HL-60 (cell line): ENCODE results near the gene SECTM1.

Experiments used
- DNase-seq, 2 experiments: peaks; one replicate each; pipeline ENCODE4 v3.0.0-alpha.2; 2010 to 2020; ENCODE audit warnings: low read depth in 1 of 2, low spot score in 1 of 2
- H3K27ac ChIP-seq: fragments of 250-450 bp; sonication (Bioruptor Pico); replicated peaks from 2 replicates; pipeline ENCODE4 v1.5.1; 2020; ENCODE audit warnings: mild to moderate bottlenecking, moderate library complexity
- H3K27me3 ChIP-seq: fragments of 250-450 bp; sonication (Bioruptor Pico); 2 replicates; pipeline ENCODE4 v1.5.1; 2021; ENCODE audit warnings: mild to moderate bottlenecking, moderate library complexity; ENCODE audit not compliant: insufficient read depth, poor library complexity, severe bottlenecking
- H3K4me3 ChIP-seq: replicated peaks from 2 replicates; pipeline ENCODE4 v1.5.1; 2011; ENCODE audit warnings: mild to moderate bottlenecking, control low read depth, low read length; ENCODE audit not compliant: insufficient read depth
- CTCF ChIP-seq: IDR thresholded peaks from one replicate; pipeline ENCODE4 v1.5.1; 2011; ENCODE audit warnings: low read length, control low read depth, inconsistent platforms; ENCODE audit not compliant: insufficient read depth
- GABPA ChIP-seq: IDR thresholded peaks from 2 replicates; pipeline ENCODE4 v1.6.1; 2012; ENCODE audit warnings: low read depth
- POLR2AphosphoS5 ChIP-seq: IDR thresholded peaks from 2 replicates; pipeline ENCODE4 v1.6.1; 2012; ENCODE audit warnings: low read depth
- REST ChIP-seq: IDR thresholded peaks from 2 replicates; pipeline ENCODE4 v1.6.1; 2012; ENCODE audit warnings: low read depth; ENCODE audit not compliant: insufficient replicate concordance
- SPI1 ChIP-seq: IDR thresholded peaks from 2 replicates; pipeline ENCODE4 v1.6.1; 2012; ENCODE audit warnings: low read depth, mild to moderate bottlenecking, borderline replicate concordance

SECTM1 gene

GRCh38 chr17:82328141-82328993, 5.2 kb downstream of the SECTM1 start:
- H3K4me3 ChIP-seq, result no peak overlapping the region
- DNase-seq, result no peak
- no peak overlapping the region for H3K27ac ChIP-seq
- TF ChIP-seq REST (no peak), POLR2AphosphoS5 (no peak), SPI1 (no peak), GABPA (no peak), CTCF (no peak)
- H3K27me3 ChIP-seq, result peaks cover 35% of the 10 kb centered on the region

DNA sequence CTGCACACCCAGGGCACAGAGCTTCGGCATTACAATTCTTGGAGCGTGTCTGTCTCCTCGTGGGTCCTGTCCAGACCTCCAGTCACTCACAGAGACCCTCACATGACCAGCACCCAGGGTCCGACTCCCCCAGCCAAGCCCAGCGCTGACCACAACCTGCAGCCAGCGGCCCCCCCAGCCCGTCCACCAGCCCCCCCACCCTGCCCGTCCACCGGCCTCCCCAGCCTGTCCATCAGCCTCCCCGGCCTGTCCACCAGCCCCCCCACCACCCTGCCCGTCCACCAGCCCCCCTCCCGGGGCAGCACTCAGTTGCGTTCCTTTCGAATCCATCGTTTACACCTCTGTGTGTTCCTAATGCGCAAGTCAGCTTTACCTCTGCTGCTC, 5.8 kb downstream of the SECTM1 start:
- peaks cover 31% of the 10 kb centered on the region for H3K27me3 ChIP-seq
- TF ChIP-seq SPI1 (no peak), GABPA (no peak), CTCF (no peak), REST (no peak), POLR2AphosphoS5 (no peak)
- no peak overlapping the region for H3K4me3 ChIP-seq
- H3K27ac ChIP-seq, result no peak overlapping the region
- no peak for DNase-seq

GRCh38 chr17:82327289-82327688, 6.3 kb downstream of the SECTM1 start:
- DNase-seq, result no peak
- no peak for TF ChIP-seq POLR2AphosphoS5
- Histone ChIP-seq H3K27me3 (peaks cover 31% of the 10 kb centered on the region), H3K27ac (no peak overlapping the region), H3K4me3 (no peak overlapping the region)

DNA sequence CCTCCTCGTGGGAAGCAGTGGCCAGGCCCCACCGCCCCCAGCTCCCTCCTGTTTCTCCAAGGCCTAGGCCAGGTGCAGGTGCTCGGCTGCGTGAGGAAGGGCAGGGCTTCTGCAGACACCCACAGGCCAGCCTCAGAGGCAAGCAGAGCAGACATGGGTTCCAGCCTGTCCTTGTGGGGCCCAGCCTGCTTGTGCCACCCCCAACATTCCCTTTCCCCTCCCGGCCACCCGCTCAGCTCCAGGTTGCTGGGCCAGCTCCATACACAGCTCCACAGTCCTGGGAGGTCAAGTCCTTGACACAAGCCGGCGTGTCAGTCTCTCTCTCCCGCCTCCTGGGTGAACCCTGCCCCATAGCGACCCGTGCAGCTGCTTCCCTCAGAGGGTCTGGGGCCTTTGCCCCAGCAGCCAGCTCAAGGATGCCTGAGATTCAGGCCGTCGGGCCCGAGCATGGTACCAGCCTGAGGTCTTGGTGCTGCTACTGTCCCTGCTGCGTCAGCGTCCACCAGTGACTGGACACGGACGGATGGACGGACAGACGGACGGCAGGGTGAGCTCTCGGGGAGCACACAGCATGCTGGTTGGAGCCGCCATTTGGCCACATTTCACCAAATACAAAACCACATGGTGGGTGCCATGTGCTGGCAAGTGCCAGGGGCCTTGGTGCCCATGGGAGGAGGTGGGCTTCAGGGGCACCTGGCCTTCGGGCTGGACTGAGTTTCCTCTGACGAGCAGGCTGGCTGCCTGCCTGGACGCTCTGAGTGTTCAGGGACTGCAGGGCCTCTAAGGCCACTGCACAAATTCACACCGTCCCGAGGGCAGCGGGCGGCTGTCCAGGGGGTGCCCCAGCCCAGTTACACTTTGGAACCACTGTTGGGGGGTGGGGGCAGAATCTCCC, 8.0 kb downstream of the SECTM1 start:
- no peak overlapping the region for H3K27ac ChIP-seq

More for the DNA sequence above, 8.0 kb downstream of the SECTM1 start:
- H3K4me3 ChIP-seq, result no peak overlapping the region
- no peak for TF ChIP-seq SPI1
- TF ChIP-seq CTCF, result no peak
- no peak for TF ChIP-seq POLR2AphosphoS5
- peaks cover 20% of the 10 kb centered on the region for H3K27me3 ChIP-seq
- DNase-seq, result no peak
